ENCODE measurements around the gene SLC22A14.
"Not testable (repeated sequence)": the region's sequence is repeated elsewhere in the genome, so short reads cannot be mapped to it uniquely, and the experiment has no call there.

The SLC22A14 gene

GRCh38 chr3:38313695-38314094 lies 31.6 kb downstream of the SLC22A14 start:
- Histone ChIP-seq H3K36me3 (ENCODE audit: control insufficient read depth, insufficient read depth, low read length) (no peaks in the 10 kb centered on the region), H3K9me3 (ENCODE audit: control insufficient read depth, insufficient read depth, low read length) (no peaks in the 10 kb centered on the region), H3K27me3 (ENCODE audit: control insufficient read depth, insufficient read depth, low read length) (no peaks in the 10 kb centered on the region), H3K9ac (ENCODE audit: low read depth, low read length) (no peak overlapping the region), H3K27ac (ENCODE audit: low read depth, low read length) (no peak overlapping the region), H3K4me3 (ENCODE audit: low read depth, low read length) (no peak overlapping the region), H3K4me1 (ENCODE audit: control insufficient read depth, insufficient read depth, low read length) (peaks cover 6% of the 10 kb centered on the region)

- H3K4me3 ChIP-seq (ENCODE audit: low read depth, low read length): no peak overlapping the region
- H3K4me1 ChIP-seq (ENCODE audit: control insufficient read depth, insufficient read depth, low read length): peaks cover 6% of the 10 kb centered on the region
- H3K27ac ChIP-seq (ENCODE audit: low read depth, low read length): no peak overlapping the region
- H3K36me3 ChIP-seq (ENCODE audit: control insufficient read depth, insufficient read depth, low read length): no peaks in the 10 kb centered on the region
- H3K27me3 ChIP-seq (ENCODE audit: control insufficient read depth, insufficient read depth, low read length): no peaks in the 10 kb centered on the region
- H3K9ac ChIP-seq (ENCODE audit: low read depth, low read length): no peak overlapping the region
- H3K9me3 ChIP-seq (ENCODE audit: control insufficient read depth, insufficient read depth, low read length): no peaks in the 10 kb centered on the region
Observed at GRCh38 chr3:38314112-38314763, 32.1 kb downstream of the SLC22A14 start.

- Histone ChIP-seq H3K9me3 (ENCODE audit: control insufficient read depth, insufficient read depth, low read length) (no peaks in the 10 kb centered on the region), H3K36me3 (ENCODE audit: control insufficient read depth, insufficient read depth, low read length) (no peaks in the 10 kb centered on the region), H3K27me3 (ENCODE audit: control insufficient read depth, insufficient read depth, low read length) (no peaks in the 10 kb centered on the region), H3K4me3 (ENCODE audit: low read depth, low read length) (no peak overlapping the region), H3K27ac (ENCODE audit: low read depth, low read length) (no peak overlapping the region), H3K4me1 (ENCODE audit: control insufficient read depth, insufficient read depth, low read length) (peaks cover 6% of the 10 kb centered on the region), H3K9ac (ENCODE audit: low read depth, low read length) (no peak overlapping the region)
Observed at GRCh38 chr3:38314764-38315487, 32.8 kb downstream of the SLC22A14 start.

- Histone ChIP-seq H3K36me3 (ENCODE audit: control insufficient read depth, insufficient read depth, low read length) (no peaks in the 10 kb centered on the region), H3K9me3 (ENCODE audit: control insufficient read depth, insufficient read depth, low read length) (no peaks in the 10 kb centered on the region), H3K4me1 (ENCODE audit: control insufficient read depth, insufficient read depth, low read length) (peaks cover 6% of the 10 kb centered on the region), H3K27ac (ENCODE audit: low read depth, low read length) (no peak overlapping the region), H3K4me3 (ENCODE audit: low read depth, low read length) (no peak overlapping the region), H3K27me3 (ENCODE audit: control insufficient read depth, insufficient read depth, low read length) (no peaks in the 10 kb centered on the region), H3K9ac (ENCODE audit: low read depth, low read length) (no peak overlapping the region)
Observed at GRCh38 chr3:38315488-38316230, 33.6 kb downstream of the SLC22A14 start.

- H3K27me3 ChIP-seq (ENCODE audit: control insufficient read depth, insufficient read depth, low read length): no peaks in the 10 kb centered on the region
- no peak overlapping the region for H3K27ac ChIP-seq (ENCODE audit: low read depth, low read length)
- peaks cover 6% of the 10 kb centered on the region for H3K4me1 ChIP-seq (ENCODE audit: control insufficient read depth, insufficient read depth, low read length)
- no peak overlapping the region for H3K9ac ChIP-seq (ENCODE audit: low read depth, low read length)
- no peaks in the 10 kb centered on the region for H3K36me3 ChIP-seq (ENCODE audit: control insufficient read depth, insufficient read depth, low read length)
- H3K9me3 ChIP-seq (ENCODE audit: control insufficient read depth, insufficient read depth, low read length): no peaks in the 10 kb centered on the region
- H3K4me3 ChIP-seq (ENCODE audit: low read depth, low read length): no peak overlapping the region
Observed at GRCh38 chr3:38316356-38317191, 34.5 kb downstream of the SLC22A14 start.

DNA sequence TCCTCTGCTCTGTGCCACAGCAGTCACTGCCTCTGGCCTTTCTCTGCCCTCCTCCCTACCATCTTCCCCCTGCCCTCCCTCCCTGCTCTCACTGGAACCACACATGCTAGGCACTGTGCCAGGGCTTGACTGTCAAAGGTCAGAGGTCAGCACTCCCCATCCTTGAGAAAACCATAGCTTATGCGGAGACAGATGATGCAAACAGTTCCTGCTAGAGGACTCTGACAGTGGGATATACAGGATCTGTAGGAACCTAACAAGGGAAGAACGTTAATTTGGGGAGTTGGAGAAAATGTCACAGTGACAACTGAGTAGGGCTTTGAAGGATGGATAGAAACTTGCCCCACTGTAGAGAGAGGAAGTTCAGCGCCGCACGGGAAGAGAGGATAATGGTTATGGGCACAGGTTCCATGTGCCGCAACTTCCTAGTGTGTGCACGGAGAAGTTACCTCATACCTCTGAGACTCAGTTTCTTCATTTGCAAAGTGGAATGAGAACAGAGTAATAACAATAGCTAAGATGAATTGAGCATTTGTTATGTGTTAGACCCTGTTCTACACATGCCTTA lies 35.2 kb downstream of the SLC22A14 start:
- no peaks in the 10 kb centered on the region for H3K36me3 ChIP-seq (ENCODE audit: control insufficient read depth, insufficient read depth, low read length)
- H3K4me1 ChIP-seq (ENCODE audit: control insufficient read depth, insufficient read depth, low read length): peaks cover 6% of the 10 kb centered on the region
- H3K9me3 ChIP-seq (ENCODE audit: control insufficient read depth, insufficient read depth, low read length): no peaks in the 10 kb centered on the region
- no peaks in the 10 kb centered on the region for H3K27me3 ChIP-seq (ENCODE audit: control insufficient read depth, insufficient read depth, low read length)
- no peak overlapping the region for H3K9ac ChIP-seq (ENCODE audit: low read depth, low read length)
- H3K4me3 ChIP-seq (ENCODE audit: low read depth, low read length): no peak overlapping the region
- no peak overlapping the region for H3K27ac ChIP-seq (ENCODE audit: low read depth, low read length)

DNA sequence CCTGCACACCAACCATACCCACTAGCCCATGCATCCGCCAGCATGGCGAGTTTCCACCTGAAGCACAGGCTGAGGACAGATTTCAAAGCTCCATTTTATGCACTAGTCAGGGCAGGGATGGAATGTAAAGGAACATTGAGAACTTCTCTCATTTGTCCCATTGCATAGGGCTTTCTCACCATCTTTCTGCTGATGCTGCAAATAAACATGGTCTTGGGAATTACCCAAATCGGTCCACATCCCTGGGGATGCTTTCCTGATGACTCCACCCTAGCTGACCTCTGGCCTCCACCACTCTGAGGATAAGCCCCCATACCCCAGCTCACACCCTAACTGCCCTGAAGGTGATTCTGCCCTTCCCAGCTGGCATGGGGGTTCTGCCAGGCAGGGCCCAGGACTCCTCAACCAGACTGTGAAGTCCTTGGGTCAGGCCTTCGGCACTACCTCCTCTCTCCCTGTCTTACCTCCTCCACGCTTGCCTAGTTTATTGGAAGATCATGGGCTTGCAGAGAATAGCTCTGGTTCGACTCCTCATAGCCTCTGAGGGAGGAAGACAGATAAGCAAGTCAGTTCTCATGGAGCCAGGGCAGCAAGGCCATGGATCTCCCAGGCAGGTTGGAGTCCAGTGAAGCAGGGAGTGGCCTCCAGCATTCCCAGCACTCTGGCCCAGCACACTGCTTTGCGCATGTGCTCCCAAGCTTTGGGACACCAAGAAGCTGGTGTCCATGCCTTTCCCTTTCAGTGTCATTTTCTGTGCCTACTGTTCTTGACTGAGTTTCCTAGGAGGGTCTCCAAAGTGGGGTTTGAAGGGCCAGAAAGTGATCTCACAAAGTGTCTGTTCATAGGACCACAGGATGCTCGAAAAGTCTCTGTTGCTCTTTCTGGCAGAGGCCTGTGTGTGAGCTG lies 36.9 kb downstream of the SLC22A14 start:
- no peak overlapping the region for H3K27ac ChIP-seq (ENCODE audit: low read depth, low read length)
- no peaks in the 10 kb centered on the region for H3K27me3 ChIP-seq (ENCODE audit: control insufficient read depth, insufficient read depth, low read length)
- H3K9me3 ChIP-seq (ENCODE audit: control insufficient read depth, insufficient read depth, low read length): no peaks in the 10 kb centered on the region
- H3K4me3 ChIP-seq (ENCODE audit: low read depth, low read length): no peak overlapping the region
- H3K9ac ChIP-seq (ENCODE audit: low read depth, low read length): no peak overlapping the region
- peaks cover 6% of the 10 kb centered on the region for H3K4me1 ChIP-seq (ENCODE audit: control insufficient read depth, insufficient read depth, low read length)
- no peaks in the 10 kb centered on the region for H3K36me3 ChIP-seq (ENCODE audit: control insufficient read depth, insufficient read depth, low read length)

- not testable (repeated sequence) for H3K9me3 ChIP-seq (ENCODE audit: control insufficient read depth, insufficient read depth, low read length); H3K9ac ChIP-seq (ENCODE audit: low read depth, low read length); H3K4me1 ChIP-seq (ENCODE audit: control insufficient read depth, insufficient read depth, low read length); H3K27me3 ChIP-seq (ENCODE audit: control insufficient read depth, insufficient read depth, low read length); H3K27ac ChIP-seq (ENCODE audit: low read depth, low read length); H3K36me3 ChIP-seq (ENCODE audit: control insufficient read depth, insufficient read depth, low read length); H3K4me3 ChIP-seq (ENCODE audit: low read depth, low read length)
Observed at GRCh38 chr3:38320638-38321037, 38.5 kb downstream of the SLC22A14 start.

DNA sequence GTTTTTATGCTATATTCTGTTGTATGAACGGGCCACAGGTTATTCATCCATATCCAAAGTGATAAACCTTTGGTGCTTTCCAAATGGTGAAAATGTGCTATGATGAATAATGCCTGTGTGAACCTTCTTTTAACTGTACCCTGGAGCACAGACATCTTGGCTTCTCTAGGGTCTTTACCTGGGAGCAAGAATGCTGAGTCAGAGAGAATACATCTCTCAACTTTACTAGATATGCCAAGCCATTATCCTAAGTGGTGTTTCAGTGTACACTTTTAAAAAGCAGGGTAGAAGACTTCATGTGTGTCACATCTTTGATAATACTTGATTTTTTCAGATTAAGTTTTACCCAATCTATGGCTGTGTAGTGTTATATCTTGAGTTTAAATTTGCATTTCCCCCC lies 41.0 kb downstream of the SLC22A14 start:
- no peak overlapping the region for H3K9ac ChIP-seq (ENCODE audit: low read depth, low read length)

DNA sequence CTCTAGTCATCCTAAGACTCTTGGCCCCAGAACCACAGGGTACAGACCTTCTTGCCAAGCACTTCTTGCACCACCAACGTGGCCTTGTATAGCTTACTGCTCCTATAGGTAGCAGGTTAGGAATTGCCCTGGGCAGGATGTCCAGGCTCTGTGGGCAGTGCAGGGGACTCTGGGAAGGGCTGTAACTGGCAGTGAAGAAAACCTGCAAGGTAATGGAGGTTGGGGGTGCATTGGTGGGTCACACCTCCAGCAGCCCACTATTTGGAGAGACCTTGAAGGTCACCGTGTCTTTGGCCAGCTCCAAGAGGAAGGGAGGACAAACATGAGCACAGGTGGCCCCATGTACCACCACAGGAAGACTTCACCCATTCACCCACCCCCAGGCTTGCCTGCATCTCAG lies 43.2 kb downstream of the SLC22A14 start:
- Histone ChIP-seq H3K9ac (ENCODE audit: low read depth, low read length) (no peak overlapping the region), H3K9me3 (ENCODE audit: control insufficient read depth, insufficient read depth, low read length) (no peaks in the 10 kb centered on the region), H3K4me1 (ENCODE audit: control insufficient read depth, insufficient read depth, low read length) (no peaks in the 10 kb centered on the region), H3K4me3 (ENCODE audit: low read depth, low read length) (no peak overlapping the region), H3K27ac (ENCODE audit: low read depth, low read length) (no peak overlapping the region), H3K36me3 (ENCODE audit: control insufficient read depth, insufficient read depth, low read length) (no peaks in the 10 kb centered on the region), H3K27me3 (ENCODE audit: control insufficient read depth, insufficient read depth, low read length) (no peaks in the 10 kb centered on the region)

More for the DNA sequence above, 41.0 kb downstream of the SLC22A14 start:
- Histone ChIP-seq H3K36me3 (ENCODE audit: control insufficient read depth, insufficient read depth, low read length) (no peaks in the 10 kb centered on the region), H3K27ac (ENCODE audit: low read depth, low read length) (no peak overlapping the region), H3K4me3 (ENCODE audit: low read depth, low read length) (no peak overlapping the region), H3K9me3 (ENCODE audit: control insufficient read depth, insufficient read depth, low read length) (no peaks in the 10 kb centered on the region), H3K27me3 (ENCODE audit: control insufficient read depth, insufficient read depth, low read length) (no peaks in the 10 kb centered on the region), H3K4me1 (ENCODE audit: control insufficient read depth, insufficient read depth, low read length) (no peaks in the 10 kb centered on the region)
